Measurements from ENCODE around the gene ANO1. TPM values are rescaled to one million over a fixed set of nuclear protein-coding genes. Genes with fewer than 3 reads are reported as not detected.
A peak's percentile ranks its signal among the peaks of the same experiment; 100 is the strongest.

Gene ANO1
- total RNA-seq, 2 donors from 2014 or later: 10.2 to 29.4 TPM

DNA sequence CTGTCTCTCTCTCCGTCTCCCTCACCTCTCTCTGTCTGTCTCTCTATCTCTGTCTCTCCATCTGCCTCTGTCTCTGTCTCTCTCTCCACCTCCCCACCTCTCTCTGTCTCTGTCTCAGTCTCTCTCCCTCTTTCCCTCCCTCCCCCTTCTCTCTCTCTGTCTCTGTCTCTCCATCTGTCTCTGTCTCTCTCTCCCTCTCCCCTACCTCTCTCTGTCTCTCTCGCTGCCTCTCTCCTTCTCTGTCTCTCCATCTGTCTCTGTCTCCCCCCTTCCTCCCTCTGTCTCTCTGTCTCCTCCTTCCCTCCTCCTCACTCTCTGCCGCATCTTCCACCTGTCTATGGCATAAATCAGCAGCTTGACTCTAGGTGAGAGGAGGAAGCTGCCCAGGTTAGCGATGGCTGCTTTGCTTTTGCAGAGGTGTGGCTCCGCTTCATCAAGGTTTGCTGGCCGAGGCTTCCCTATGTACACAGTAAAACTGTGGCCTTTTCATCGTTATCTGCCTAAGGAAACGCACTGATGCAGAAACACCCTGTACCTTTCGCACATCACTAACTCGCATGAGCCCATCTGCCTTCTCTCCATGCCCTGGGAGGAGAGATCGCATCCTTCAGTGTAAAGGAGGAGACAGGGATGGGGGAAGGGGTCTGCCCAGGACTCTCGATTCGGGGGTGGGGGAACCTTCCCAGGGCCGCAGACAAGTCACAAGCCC is 44.5 kb downstream of the ANO1 start:
- no peaks in the 10 kb centered on the region for H3K27me3 ChIP-seq
- TF ChIP-seq, protein P1, sequence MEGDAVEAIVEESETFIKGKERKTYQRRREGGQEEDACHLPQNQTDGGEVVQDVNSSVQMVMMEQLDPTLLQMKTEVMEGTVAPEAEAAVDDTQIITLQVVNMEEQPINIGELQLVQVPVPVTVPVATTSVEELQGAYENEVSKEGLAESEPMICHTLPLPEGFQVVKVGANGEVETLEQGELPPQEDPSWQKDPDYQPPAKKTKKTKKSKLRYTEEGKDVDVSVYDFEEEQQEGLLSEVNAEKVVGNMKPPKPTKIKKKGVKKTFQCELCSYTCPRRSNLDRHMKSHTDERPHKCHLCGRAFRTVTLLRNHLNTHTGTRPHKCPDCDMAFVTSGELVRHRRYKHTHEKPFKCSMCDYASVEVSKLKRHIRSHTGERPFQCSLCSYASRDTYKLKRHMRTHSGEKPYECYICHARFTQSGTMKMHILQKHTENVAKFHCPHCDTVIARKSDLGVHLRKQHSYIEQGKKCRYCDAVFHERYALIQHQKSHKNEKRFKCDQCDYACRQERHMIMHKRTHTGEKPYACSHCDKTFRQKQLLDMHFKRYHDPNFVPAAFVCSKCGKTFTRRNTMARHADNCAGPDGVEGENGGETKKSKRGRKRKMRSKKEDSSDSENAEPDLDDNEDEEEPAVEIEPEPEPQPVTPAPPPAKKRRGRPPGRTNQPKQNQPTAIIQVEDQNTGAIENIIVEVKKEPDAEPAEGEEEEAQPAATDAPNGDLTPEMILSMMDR (IDR thresholded peaks at IDR 0.05): no peak
- no peaks in the 10 kb centered on the region for H3K36me3 ChIP-seq
- H3K4me3 ChIP-seq: no peak overlapping the region
- no peak overlapping the region for H3K27ac ChIP-seq
- H3K4me1 ChIP-seq: no peaks in the 10 kb centered on the region
- no peak for DNase-seq (ENCODE audit: low spot score)
- no peaks in the 10 kb centered on the region for H3K9me3 ChIP-seq

DNA sequence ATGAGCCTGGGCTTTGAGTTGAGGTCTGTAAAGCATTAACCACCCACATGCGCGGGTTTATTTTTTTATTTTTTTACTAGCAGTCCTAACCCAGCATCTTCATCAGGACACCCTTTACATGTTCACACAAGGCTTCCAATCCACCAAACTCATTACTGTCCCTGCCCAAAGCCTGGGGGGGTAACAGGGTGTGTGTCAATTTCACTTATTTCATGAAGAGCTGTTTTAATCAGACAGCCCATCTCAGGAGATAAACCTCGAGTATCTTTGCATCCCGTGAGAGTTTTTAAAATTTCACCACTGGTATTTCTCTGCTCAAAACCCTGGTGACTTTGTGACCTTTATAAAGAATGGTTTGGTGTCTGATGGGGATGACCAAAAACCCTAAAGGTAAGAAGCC is 45.6 kb downstream of the ANO1 start:
- no peaks in the 10 kb centered on the region for H3K4me1 ChIP-seq
- no peaks in the 10 kb centered on the region for H3K36me3 ChIP-seq
- H3K27me3 ChIP-seq: no peaks in the 10 kb centered on the region
- peak overlapping the region; percentile 3 to 36 for H3K27ac ChIP-seq
- H3K4me3 ChIP-seq: no peak overlapping the region
- DNase-seq (ENCODE audit: low spot score): no peak
- TF ChIP-seq, protein P1 (IDR thresholded peaks at IDR 0.05): no peak
- H3K9me3 ChIP-seq: no peaks in the 10 kb centered on the region

DNA sequence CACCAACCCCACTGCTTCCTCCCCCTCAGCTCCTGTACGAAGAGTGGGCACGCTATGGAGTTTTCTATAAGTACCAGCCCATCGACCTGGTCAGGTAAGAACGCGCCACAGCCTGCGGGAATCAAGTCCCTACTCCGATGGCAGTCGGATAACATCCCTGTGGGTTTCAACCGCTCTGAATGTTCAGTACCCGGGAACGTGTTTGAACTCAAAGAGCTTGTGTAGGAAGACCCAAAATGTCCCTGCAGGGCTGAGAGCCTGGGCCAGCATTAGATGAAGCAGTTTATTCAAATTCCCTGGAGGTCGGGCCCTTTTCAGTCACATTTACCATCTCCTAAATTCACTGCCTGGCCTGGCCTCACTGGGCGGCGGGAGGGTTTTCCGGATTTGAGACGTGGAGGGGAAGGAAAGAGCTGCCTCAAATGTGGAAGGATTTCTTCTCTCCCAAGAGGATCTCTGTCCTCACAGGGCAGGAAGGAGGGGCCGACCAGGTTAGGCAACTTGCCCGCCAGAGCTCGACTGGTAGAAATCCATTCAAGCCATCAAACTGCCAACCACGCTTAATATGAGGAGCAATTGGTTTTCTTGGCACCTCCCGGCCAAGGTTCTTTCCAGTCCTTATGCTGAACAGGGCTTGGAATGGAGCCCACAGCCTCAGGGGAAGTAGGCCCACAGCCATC is 46.3 kb downstream of the ANO1 start:
- Histone ChIP-seq H3K9me3 (no peaks in the 10 kb centered on the region), H3K27ac (peak overlapping the region; percentile 3 to 13), H3K36me3 (no peaks in the 10 kb centered on the region), H3K27me3 (no peaks in the 10 kb centered on the region), H3K4me3 (no peak overlapping the region), H3K4me1 (no peaks in the 10 kb centered on the region)
- TF ChIP-seq, protein P1 (IDR thresholded peaks at IDR 0.05): no peak
- no peak for DNase-seq (ENCODE audit: low spot score)

DNA sequence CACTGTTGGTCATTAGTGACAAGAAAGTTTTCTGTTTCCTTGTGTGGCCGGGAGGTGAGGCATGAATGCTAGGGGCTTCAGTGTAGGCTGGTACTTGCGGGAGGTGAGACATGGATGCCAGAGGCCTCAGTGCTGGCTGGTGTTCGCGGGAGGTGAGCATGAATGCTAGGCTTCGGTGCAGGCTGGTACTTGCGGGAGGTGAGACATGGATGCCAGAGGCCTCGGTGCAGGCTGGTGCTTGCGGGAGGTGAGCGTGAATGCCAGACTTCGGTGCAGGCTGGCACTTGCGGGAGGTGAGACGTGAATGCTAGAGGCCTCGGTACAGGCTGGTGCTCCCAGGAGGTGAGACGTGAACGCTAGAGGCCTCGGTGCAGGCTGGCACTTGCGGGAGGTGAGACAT is 48.4 kb downstream of the ANO1 start:
- Histone ChIP-seq H3K27me3 (no peaks in the 10 kb centered on the region), H3K27ac (no peak overlapping the region), H3K36me3 (no peaks in the 10 kb centered on the region), H3K9me3 (no peaks in the 10 kb centered on the region), H3K4me1 (no peaks in the 10 kb centered on the region), H3K4me3 (no peak overlapping the region)
- TF ChIP-seq, protein P1 (IDR thresholded peaks at IDR 0.05): no peak
- DNase-seq (ENCODE audit: low spot score): no peak

DNA sequence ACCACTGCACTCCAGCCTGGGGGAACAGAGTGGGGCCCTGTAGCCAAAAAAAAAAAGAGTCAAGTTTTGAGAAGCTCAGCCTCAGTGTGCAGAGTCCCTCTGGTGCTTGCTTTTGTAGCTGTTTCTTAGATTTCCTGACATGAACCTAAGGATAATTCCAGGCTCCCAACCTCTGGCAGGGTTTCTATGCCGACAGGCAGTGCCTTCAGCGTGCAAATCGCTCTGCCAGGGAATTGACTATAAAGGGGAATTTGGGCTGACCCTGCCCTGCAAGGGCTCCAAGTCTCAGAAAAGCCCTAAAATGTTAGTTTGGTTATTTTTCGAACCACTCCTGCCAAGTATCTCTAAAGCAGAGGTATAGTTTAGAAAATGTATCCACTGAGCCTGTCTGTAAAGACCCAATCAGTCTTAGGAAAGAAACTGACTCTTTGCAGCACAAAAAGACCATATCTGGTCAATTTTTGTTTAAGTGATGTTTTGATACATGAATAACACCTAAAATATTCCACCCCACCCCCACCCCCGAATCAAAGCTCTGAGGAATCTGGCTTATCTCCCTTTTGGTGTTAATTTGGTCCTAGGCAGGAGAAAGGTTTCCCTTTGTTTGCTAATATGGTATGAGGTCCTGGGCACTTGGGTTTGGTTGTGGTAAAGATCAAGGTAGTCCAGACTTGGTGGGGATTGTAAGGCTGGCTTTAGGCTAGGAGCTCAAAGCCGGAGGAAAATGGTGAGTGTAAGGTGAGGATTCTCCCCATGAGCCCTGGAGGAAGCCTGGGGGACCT is 49.7 kb downstream of the ANO1 start:
- H3K4me1 ChIP-seq: no peaks in the 10 kb centered on the region
- no peaks in the 10 kb centered on the region for H3K36me3 ChIP-seq
- H3K4me3 ChIP-seq: no peak overlapping the region
- no peaks in the 10 kb centered on the region for H3K27me3 ChIP-seq
- H3K9me3 ChIP-seq: no peaks in the 10 kb centered on the region
- TF ChIP-seq, protein P1 (IDR thresholded peaks at IDR 0.05): no peak
- no peak overlapping the region for H3K27ac ChIP-seq
- DNase-seq (ENCODE audit: low spot score): no peak

All from right atrium auricular region (tissue), 2 donors.